RWPE2 (cell line): ENCODE measurements around the gene ROMO1.

Experiments used
- ATAC-seq: fragments of 200-7000 bp; cut with Tn5 transposase; 3 replicates; pipeline ENCODE4 v1.9.1; 2021; ENCODE audit warnings: low read depth
- DNase-seq: peaks from one replicate; pipeline ENCODE4 v3.0.0-alpha.2; 2020; ENCODE audit warnings: low spot score
- H3K27ac ChIP-seq: fragments of 450-650 bp; 2 replicates; pipeline ENCODE4 v1.5.1; 2017; ENCODE audit warnings: mild to moderate bottlenecking; ENCODE audit not compliant: poor library complexity, severe bottlenecking
- H3K27me3 ChIP-seq: fragments of 250-450 bp; sonication (Bioruptor Pico); 2 replicates; pipeline ENCODE4 v1.5.1; 2021; ENCODE audit warnings: mild to moderate bottlenecking, moderate library complexity; ENCODE audit not compliant: insufficient read depth, poor library complexity, severe bottlenecking
- H3K36me3 ChIP-seq: fragments of 250-450 bp; sonication (Bioruptor Pico); 2 replicates; pipeline ENCODE4 v1.5.1; 2020; ENCODE audit warnings: low read depth, mild to moderate bottlenecking, moderate library complexity
- H3K4me1 ChIP-seq: fragments of 250-450 bp; sonication (Bioruptor Pico); 2 replicates; pipeline ENCODE4 v1.5.1; 2021; ENCODE audit warnings: mild to moderate bottlenecking, moderate library complexity; ENCODE audit not compliant: insufficient read depth, poor library complexity, severe bottlenecking
- H3K4me3 ChIP-seq: fragments of 250-450 bp; sonication (Bioruptor Pico); 2 replicates; pipeline ENCODE4 v1.5.1; 2021; ENCODE audit warnings: mild to moderate bottlenecking, moderate library complexity; ENCODE audit not compliant: severe bottlenecking
- H3K9me3 ChIP-seq: fragments of 250-450 bp; sonication (Bioruptor Pico); 2 replicates; pipeline ENCODE4 v1.5.1; 2021; ENCODE audit warnings: mild to moderate bottlenecking, moderate library complexity; ENCODE audit not compliant: severe bottlenecking
- CTCF ChIP-seq: fragments of 450-650 bp; IDR thresholded peaks from one replicate; pipeline ENCODE4 v1.5.1; 2017; ENCODE audit warnings: mild to moderate bottlenecking, moderate library complexity; ENCODE audit not compliant: poor library complexity, severe bottlenecking

The ROMO1 gene

GRCh38 chr20:35661053-35661452, 38.2 kb upstream of the ROMO1 start:
- H3K4me3 ChIP-seq: no peak overlapping the region
- H3K27me3 ChIP-seq: no peaks in the 10 kb centered on the region
- H3K4me1 ChIP-seq: peaks cover 38% of the 10 kb centered on the region
- H3K36me3 ChIP-seq: peaks cover 41% of the 10 kb centered on the region
- peak; percentile 15 for ATAC-seq
- H3K27ac ChIP-seq: peak overlapping the region; percentile 45
- DNase-seq: no peak
- TF ChIP-seq CTCF: no peak
- no peaks in the 10 kb centered on the region for H3K9me3 ChIP-seq

- Histone ChIP-seq H3K4me3 (peak overlapping the region; percentile 90), H3K27me3 (no peaks in the 10 kb centered on the region), H3K9me3 (no peaks in the 10 kb centered on the region), H3K27ac (peak overlapping the region; percentile 45), H3K4me1 (peaks cover 38% of the 10 kb centered on the region), H3K36me3 (peaks cover 32% of the 10 kb centered on the region)
- no peak for ATAC-seq
- no peak for DNase-seq
- TF ChIP-seq CTCF: no peak
Observed at GRCh38 chr20:35661908-35662307, 37.3 kb upstream of the ROMO1 start.

- H3K9me3 ChIP-seq: no peaks in the 10 kb centered on the region
- H3K27ac ChIP-seq: peak overlapping the region; percentile 45
- DNase-seq (no peak), ATAC-seq (no peak)
- TF ChIP-seq CTCF: no peak
- H3K36me3 ChIP-seq: peaks cover 26% of the 10 kb centered on the region
- peaks cover 38% of the 10 kb centered on the region for H3K4me1 ChIP-seq
- H3K27me3 ChIP-seq: no peaks in the 10 kb centered on the region
- peak overlapping the region; percentile 90 for H3K4me3 ChIP-seq
Observed at GRCh38 chr20:35662551-35662950, 36.7 kb upstream of the ROMO1 start.

- H3K4me3 ChIP-seq: peak overlapping the region; percentile 90
- peak; percentile 41 for ATAC-seq
- H3K27ac ChIP-seq: peak overlapping the region; percentile 74
- H3K36me3 ChIP-seq: peaks cover 24% of the 10 kb centered on the region
- H3K9me3 ChIP-seq: no peaks in the 10 kb centered on the region
- no peak for DNase-seq
- peaks cover 38% of the 10 kb centered on the region for H3K4me1 ChIP-seq
- no peaks in the 10 kb centered on the region for H3K27me3 ChIP-seq
- TF ChIP-seq CTCF: no peak
Observed at GRCh38 chr20:35663516-35664465, 35.4 kb upstream of the ROMO1 start.
